ENCODE results near the gene PDGFC.

PDGFC gene

DNA sequence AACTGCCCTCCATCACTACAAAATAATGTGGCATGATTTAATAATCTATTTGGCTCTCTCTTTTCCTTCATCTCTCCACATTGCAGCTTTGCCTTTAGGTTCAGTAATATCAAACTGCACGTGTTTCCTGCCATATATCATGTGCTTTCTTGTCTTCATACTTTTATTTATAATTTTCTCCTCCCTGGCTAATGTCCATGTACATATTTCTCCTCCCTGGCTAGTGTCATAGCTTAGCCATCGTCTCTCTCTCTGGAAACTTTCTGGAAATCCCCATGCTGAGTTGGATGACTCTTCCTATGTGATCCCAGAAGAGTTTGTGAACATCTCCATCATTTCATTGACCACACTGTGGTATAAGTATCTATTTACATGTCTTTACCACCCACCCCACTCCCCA lies 21.3 kb upstream of the PDGFC start:
- no peak for DNase-seq (ENCODE audit: low spot score)
- Histone ChIP-seq H3K4me1 (ENCODE audit: insufficient read depth, poor library complexity, severe bottlenecking) (peaks cover under 1% of the 10 kb centered on the region), H3K27me3 (ENCODE audit: insufficient read depth, poor library complexity, severe bottlenecking) (no peaks in the 10 kb centered on the region), H3K4me3 (ENCODE audit: severe bottlenecking) (no peak overlapping the region), H3K9me3 (ENCODE audit: severe bottlenecking) (peaks cover 7% of the 10 kb centered on the region), H3K27ac (ENCODE audit: poor library complexity, severe bottlenecking) (no peak overlapping the region), H3K36me3 (ENCODE audit: low read depth) (no peaks in the 10 kb centered on the region)
- no peak for ATAC-seq (ENCODE audit: low read depth)
- TF ChIP-seq, protein P1, sequence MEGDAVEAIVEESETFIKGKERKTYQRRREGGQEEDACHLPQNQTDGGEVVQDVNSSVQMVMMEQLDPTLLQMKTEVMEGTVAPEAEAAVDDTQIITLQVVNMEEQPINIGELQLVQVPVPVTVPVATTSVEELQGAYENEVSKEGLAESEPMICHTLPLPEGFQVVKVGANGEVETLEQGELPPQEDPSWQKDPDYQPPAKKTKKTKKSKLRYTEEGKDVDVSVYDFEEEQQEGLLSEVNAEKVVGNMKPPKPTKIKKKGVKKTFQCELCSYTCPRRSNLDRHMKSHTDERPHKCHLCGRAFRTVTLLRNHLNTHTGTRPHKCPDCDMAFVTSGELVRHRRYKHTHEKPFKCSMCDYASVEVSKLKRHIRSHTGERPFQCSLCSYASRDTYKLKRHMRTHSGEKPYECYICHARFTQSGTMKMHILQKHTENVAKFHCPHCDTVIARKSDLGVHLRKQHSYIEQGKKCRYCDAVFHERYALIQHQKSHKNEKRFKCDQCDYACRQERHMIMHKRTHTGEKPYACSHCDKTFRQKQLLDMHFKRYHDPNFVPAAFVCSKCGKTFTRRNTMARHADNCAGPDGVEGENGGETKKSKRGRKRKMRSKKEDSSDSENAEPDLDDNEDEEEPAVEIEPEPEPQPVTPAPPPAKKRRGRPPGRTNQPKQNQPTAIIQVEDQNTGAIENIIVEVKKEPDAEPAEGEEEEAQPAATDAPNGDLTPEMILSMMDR (IDR thresholded peaks at IDR 0.05; ENCODE audit: poor library complexity, severe bottlenecking) = no peak

DNA sequence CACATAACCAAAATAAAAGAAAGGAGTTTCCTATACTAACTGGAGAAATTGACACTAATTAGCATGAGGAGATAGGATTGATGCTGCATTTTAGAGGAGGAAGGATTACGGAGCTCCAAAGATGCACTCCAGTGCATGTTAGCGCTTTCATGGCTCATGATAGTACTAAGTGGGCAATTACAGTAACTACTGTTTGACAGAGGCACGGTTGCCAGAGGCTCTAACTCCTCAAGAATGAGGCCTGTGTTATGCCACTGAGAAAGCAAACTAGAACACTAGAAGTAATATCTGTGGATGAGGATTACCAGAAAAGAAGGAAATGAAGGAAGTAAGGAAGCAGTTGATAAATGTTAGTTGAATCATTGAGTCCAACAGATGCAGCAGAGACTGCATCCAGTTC lies 19.6 kb upstream of the PDGFC start:
- Histone ChIP-seq H3K4me1 (ENCODE audit: insufficient read depth, poor library complexity, severe bottlenecking) (no peaks in the 10 kb centered on the region), H3K27me3 (ENCODE audit: insufficient read depth, poor library complexity, severe bottlenecking) (no peaks in the 10 kb centered on the region), H3K36me3 (ENCODE audit: low read depth) (no peaks in the 10 kb centered on the region), H3K4me3 (ENCODE audit: severe bottlenecking) (no peak overlapping the region), H3K9me3 (ENCODE audit: severe bottlenecking) (no peaks in the 10 kb centered on the region), H3K27ac (ENCODE audit: poor library complexity, severe bottlenecking) (no peak overlapping the region)
- TF ChIP-seq, protein P1 (IDR thresholded peaks at IDR 0.05; ENCODE audit: poor library complexity, severe bottlenecking) = no peak
- ATAC-seq (ENCODE audit: low read depth) (no peak), DNase-seq (ENCODE audit: low spot score) (no peak)

DNA sequence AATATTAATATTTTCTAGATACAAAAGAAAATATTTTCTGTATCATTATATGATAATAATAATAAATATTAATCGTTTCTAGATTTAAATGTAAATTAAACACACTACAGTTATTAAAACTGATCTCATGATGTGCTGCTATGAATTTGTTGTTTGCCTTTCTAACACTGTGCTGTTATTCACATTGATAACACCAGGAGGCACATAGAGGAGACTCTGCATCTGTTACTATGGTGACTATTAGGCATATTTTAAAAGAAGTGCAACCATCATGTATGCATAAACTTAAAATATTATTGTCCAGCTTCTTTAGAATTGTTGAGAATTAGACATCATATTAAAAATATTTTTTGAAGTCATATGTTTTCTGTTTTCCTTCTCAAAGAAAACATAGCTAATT lies 11.8 kb upstream of the PDGFC start:
- H3K4me3 ChIP-seq (ENCODE audit: severe bottlenecking) = no peak overlapping the region
- TF ChIP-seq, protein P1 (IDR thresholded peaks at IDR 0.05; ENCODE audit: poor library complexity, severe bottlenecking) = peak; percentile 73
- H3K9me3 ChIP-seq (ENCODE audit: severe bottlenecking) = no peaks in the 10 kb centered on the region
- H3K27me3 ChIP-seq (ENCODE audit: insufficient read depth, poor library complexity, severe bottlenecking) = no peaks in the 10 kb centered on the region
- ATAC-seq (ENCODE audit: low read depth) (peak; percentile 58; the same call in 1 of the 3 replicates), DNase-seq (ENCODE audit: low spot score) (no peak)
- H3K4me1 ChIP-seq (ENCODE audit: insufficient read depth, poor library complexity, severe bottlenecking) = no peaks in the 10 kb centered on the region
- H3K27ac ChIP-seq (ENCODE audit: poor library complexity, severe bottlenecking) = no peak overlapping the region
- no peaks in the 10 kb centered on the region for H3K36me3 ChIP-seq (ENCODE audit: low read depth)

DNA sequence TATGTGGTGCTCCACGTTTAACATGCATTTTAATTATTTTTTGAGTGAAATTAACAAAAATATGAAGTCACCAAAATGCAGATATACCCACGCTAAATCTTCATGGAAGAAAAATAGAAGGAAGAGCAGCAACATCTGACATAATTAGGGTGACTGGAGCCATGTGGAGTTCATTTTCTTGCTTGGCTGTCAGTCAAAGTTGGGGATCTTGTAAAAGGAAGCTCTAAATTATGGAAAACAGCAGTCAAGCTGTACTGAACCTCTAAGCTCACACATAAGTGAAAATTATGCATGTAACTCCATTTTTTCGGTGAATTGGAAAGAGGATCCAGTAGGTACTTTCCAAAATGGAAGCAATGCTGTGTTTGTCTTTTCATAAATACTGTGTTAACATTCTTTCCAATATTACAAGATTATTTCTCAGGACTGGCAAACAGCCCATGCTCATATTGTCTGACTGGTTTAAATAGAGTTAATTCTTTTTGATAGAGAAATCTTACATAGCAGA lies 9.7 kb upstream of the PDGFC start:
- Histone ChIP-seq H3K4me3 (ENCODE audit: severe bottlenecking) (no peak overlapping the region), H3K9me3 (ENCODE audit: severe bottlenecking) (no peaks in the 10 kb centered on the region), H3K27ac (ENCODE audit: poor library complexity, severe bottlenecking) (no peak overlapping the region), H3K36me3 (ENCODE audit: low read depth) (no peaks in the 10 kb centered on the region), H3K27me3 (ENCODE audit: insufficient read depth, poor library complexity, severe bottlenecking) (no peaks in the 10 kb centered on the region), H3K4me1 (ENCODE audit: insufficient read depth, poor library complexity, severe bottlenecking) (peaks cover 14% of the 10 kb centered on the region)
- ATAC-seq (ENCODE audit: low read depth) (no peak), DNase-seq (ENCODE audit: low spot score) (no peak)
- TF ChIP-seq, protein P1 (IDR thresholded peaks at IDR 0.05; ENCODE audit: poor library complexity, severe bottlenecking) = no peak

DNA sequence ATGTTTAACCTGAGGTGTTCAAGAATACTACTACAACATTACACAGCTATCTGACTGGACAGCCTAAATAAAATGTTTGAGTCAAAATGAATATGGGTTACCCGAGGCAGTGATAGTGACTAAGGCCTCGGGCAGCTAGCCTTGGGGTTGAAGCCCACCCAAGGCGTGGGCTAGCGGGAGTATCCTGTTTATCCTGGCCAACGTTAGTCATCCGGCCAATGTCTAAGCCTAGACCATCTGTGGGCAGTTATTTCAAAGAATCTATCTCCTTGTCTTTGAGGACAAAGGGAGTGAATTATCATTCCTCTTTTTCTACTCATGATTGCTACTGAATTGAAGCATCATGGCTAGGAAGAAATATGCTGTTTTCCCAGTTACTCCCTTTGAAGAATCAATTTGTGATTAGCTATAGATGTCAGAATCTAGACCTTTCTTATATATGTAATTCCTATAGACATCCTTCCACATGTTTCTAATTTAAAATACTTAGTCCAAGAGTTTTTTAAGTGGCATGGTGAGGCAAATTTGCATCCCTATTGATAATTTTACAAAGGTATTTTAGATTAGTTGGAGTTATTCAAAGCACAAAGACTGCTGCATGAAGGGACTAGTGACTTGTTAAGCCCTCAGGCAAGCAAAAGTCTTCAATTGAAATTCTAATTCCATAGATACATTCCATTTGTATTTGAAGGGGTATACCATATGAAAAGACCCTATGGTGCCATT lies 6.0 kb upstream of the PDGFC start:
- no peaks in the 10 kb centered on the region for H3K9me3 ChIP-seq (ENCODE audit: severe bottlenecking)
- ATAC-seq (ENCODE audit: low read depth) (peak; percentile 37; the same call in 1 of the 3 replicates), DNase-seq (ENCODE audit: low spot score) (no peak)
- H3K4me3 ChIP-seq (ENCODE audit: severe bottlenecking) = no peak overlapping the region
- H3K4me1 ChIP-seq (ENCODE audit: insufficient read depth, poor library complexity, severe bottlenecking) = peaks cover 23% of the 10 kb centered on the region
- H3K27ac ChIP-seq (ENCODE audit: poor library complexity, severe bottlenecking) = peak overlapping the region; percentile 46
- TF ChIP-seq, protein P1 (IDR thresholded peaks at IDR 0.05; ENCODE audit: poor library complexity, severe bottlenecking) = no peak
- no peaks in the 10 kb centered on the region for H3K27me3 ChIP-seq (ENCODE audit: insufficient read depth, poor library complexity, severe bottlenecking)
- no peaks in the 10 kb centered on the region for H3K36me3 ChIP-seq (ENCODE audit: low read depth)
